ENCODE measurements around the gene CCDC93.

The CCDC93 gene

DNA sequence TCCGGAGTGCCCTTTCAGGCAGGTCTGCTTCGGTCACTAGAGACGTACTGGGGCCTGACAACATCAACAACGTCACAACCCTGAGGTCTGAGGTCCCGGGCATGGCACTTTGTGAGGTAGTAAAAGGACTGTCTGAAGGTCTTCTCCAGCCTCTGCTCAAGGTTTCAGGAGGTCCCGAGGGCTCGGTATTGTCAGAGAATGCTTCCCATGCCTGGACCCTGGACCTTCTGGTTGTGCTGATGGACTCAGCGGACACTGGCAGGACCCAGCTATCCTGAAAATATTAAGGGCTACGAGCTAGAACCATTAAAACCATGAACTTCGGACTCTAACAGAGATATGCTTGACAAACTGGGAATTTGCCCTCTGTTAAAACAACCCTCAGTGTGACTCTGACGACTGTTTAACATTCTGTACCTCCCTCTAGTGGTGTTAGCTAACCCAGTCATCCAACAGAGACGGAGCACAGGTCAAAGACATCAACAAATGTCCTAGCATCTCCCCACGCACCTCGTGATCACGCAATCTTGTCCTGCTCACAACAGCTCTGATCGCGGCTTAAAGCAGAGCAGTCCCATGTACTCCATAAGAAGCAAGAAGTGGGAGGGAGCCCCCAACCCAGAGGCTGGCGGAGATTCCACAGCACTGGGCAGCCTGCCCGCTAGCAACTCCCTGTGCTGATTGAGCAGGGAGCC lies 96.5 kb downstream of the CCDC93 start:
- peak; percentile 37 for DNase-seq (ENCODE audit: low read depth)

DNA sequence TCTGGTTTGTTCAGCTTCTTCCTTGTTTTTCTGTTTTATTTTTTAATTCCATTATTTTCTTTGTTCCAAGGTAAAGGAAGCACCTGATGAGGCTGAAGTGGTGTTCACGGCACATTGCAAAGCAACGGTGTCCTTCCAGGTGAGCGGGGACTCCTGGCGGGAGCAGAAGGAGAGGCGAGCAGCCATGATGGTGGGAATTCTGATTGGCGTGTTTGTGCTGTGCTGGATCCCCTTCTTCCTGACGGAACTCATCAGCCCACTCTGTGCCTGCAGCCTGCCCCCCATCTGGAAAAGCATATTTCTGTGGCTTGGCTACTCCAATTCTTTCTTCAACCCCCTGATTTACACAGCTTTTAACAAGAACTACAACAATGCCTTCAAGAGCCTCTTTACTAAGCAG lies 110.9 kb downstream of the CCDC93 start:
- no peak for DNase-seq (ENCODE audit: low read depth)

DNA sequence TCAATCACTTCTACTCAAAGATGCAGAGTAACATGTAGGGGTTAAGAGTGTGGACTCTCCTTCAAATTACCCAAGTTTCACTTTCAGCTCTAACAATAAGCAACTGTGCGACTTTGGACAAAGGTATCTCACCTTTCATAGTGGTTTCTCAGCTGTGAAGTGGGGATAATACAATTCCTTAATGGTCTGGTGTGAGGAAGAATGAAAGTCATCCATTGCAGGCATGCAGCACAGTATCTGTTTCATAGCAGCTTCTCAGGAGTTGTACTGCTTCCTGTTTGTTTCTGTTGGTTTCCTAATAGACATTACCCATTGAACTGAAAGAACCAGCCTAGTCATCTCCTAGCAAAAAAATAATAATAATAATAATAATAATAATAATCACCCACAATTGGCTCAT lies 125.0 kb downstream of the CCDC93 start:
- DNase-seq (ENCODE audit: low read depth): no peak

DNA sequence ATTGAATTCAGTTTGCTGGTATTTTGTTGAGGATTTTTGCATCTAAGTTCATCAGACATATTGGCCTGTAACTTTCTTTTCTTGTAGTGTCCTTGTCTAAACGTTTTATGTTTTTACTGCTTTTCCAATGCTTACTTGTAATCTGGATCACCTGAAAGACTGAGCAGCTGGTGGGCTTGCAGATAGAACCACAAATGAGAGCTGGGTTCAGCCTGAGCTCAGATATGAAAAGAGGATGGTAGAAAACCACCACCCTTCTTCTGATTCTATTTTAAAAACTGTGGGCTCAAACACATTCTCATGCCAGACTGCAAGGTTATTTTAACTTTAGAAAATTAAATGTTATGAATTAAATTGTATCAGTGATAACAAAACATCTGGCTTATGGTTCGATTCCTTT lies 128.6 kb downstream of the CCDC93 start:
- DNase-seq (ENCODE audit: low read depth): no peak

DNA sequence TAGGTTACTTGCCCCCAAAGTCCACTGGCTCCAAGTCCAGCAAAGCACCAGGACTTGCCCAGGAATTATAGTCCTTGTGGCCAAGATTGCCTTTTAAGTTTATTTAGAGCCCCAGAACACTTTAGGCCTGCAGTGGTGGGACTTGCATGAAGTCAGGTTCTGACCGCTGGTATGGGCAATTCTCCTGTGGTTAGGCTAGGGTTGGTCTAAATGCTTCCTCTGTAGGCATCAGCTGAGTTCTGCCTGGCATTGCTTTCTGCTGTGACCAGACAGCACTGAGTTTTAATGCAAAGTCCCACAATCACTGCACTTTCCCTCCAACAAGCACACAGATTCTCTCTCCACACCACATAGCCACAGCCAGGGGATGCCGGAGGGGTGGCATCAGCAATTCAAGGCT lies 134.9 kb downstream of the CCDC93 start:
- DNase-seq (ENCODE audit: low read depth): no peak

DNA sequence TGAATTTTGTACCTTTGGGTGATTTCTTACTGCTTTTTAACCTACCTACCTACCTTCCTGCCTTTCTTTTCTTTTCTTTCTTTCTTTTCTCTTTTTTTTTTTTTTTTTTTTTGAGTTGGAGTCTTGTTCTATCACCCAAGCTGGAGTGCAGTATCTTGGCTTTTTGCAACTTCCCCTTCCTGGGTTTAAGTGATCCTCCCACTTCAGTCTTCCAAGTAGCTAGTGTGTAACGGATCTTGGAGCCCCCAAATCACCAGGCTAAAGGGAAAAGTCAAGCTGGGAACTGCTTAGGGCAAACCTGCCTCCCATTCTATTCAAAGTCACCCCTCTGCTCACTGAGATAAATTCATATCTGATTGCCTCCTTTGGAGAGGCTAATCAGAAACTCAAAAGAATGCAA lies 138.1 kb downstream of the CCDC93 start:
- DNase-seq (ENCODE audit: low read depth): no peak
